Muscle layer of duodenum (tissue), 2 donors: Measurements from ENCODE around the gene NLGN1.

Experiments
- H3K27ac ChIP-seq: one replicate; pipeline ENCODE4 v1.7.0; 2013; ENCODE audit warnings: mild to moderate bottlenecking, low read length
- H3K27me3 ChIP-seq: one replicate; pipeline ENCODE4 v1.7.0; 2013; ENCODE audit warnings: low read depth, mild to moderate bottlenecking, control low read depth, low read length
- H3K36me3 ChIP-seq, 2 donors: one replicate each; pipeline ENCODE4 v1.7.0; 2013; ENCODE audit warnings: low read length in 2 of 2, control low read depth in 1 of 2, mild to moderate bottlenecking in 1 of 2; ENCODE audit not compliant: insufficient read depth in 2 of 2, control insufficient read depth in 1 of 2
- H3K4me1 ChIP-seq, 2 donors: one replicate each; pipeline ENCODE4 v1.7.0; 2013; ENCODE audit warnings: low read length in 2 of 2, mild to moderate bottlenecking in 2 of 2, control low read depth in 1 of 2, moderate library complexity in 1 of 2; ENCODE audit not compliant: insufficient read depth in 2 of 2, control insufficient read depth in 1 of 2
- H3K4me3 ChIP-seq, 2 donors: one replicate each; pipeline ENCODE4 v1.7.0; 2013; ENCODE audit warnings: low read length in 2 of 2, low read depth in 1 of 2, mild to moderate bottlenecking in 1 of 2
- H3K9me3 ChIP-seq, 2 donors: one replicate each; pipeline ENCODE4 v1.7.0; 2013; ENCODE audit warnings: low read length in 2 of 2, control low read depth in 1 of 2, mild to moderate bottlenecking in 1 of 2; ENCODE audit not compliant: control insufficient read depth in 1 of 2
- donor health status: healthy.

NLGN1 gene

DNA sequence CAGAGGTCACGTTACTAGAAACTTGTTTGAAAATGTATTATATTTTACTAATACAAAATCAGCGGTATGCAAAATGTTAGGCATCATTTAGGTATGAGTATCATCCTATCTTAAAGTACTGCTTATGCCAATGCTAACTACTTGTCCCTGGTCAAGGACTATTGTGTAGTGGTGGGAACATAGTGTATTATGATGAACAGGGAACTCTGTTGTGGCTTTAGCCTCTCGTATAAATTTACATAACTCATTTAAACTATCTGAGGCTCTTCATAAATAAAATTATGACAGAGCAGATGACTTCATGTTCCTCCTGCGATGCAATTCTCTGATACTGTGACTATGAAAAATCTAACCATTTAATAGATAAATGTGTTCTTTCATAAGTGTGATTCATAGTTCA lies 451.9 kb downstream of the NLGN1 start:
- Histone ChIP-seq H3K27ac (no peak overlapping the region), H3K4me1 (no peaks in the 10 kb centered on the region), H3K36me3 (no peaks in the 10 kb centered on the region), H3K27me3 (no peaks in the 10 kb centered on the region), H3K4me3 (no peak overlapping the region), H3K9me3 (no peaks in the 10 kb centered on the region)

DNA sequence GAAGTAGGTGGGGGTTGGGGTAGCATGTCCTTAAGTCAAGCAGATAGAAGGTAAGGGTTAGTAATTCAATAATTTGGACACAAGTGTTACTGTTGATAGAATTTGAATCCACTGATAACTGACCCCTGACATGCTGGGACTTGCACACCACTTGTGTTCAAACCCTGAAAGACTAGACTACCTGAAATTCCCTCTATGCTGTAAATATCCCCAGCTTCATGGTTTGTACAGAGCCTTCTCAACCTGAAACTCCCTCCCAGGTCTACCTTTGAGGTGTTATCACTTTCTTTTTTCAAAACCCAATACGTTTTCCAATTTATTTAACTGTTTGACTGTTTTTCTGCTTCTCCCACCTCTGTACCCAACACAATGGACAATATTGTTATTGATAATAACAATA lies 459.6 kb downstream of the NLGN1 start:
- Histone ChIP-seq H3K4me3 (no peak overlapping the region), H3K27ac (no peak overlapping the region), H3K36me3 (no peaks in the 10 kb centered on the region), H3K9me3 (no peaks in the 10 kb centered on the region), H3K27me3 (no peaks in the 10 kb centered on the region), H3K4me1 (no peaks in the 10 kb centered on the region)

DNA sequence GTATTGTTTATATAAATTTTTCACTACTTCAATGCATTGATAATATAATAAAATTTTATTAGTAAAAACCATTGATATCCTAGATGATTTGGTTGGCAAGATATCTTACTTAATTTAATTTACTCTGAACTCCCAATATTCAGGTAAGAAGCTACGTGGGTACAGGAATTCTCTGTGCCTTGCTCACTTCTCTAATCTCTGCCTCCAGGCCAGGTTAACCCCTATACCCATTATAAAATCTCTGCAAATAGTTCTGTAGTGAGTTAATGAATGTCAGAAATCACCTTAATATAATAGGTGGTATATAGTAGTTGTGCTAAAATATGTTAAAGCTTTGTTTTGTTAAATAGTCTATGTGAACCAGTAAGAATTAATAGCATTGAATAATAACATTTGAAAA lies 465.2 kb downstream of the NLGN1 start:
- Histone ChIP-seq H3K27ac (no peak overlapping the region), H3K9me3 (no peaks in the 10 kb centered on the region), H3K36me3 (no peaks in the 10 kb centered on the region), H3K27me3 (no peaks in the 10 kb centered on the region), H3K4me3 (no peak overlapping the region), H3K4me1 (no peaks in the 10 kb centered on the region)

DNA sequence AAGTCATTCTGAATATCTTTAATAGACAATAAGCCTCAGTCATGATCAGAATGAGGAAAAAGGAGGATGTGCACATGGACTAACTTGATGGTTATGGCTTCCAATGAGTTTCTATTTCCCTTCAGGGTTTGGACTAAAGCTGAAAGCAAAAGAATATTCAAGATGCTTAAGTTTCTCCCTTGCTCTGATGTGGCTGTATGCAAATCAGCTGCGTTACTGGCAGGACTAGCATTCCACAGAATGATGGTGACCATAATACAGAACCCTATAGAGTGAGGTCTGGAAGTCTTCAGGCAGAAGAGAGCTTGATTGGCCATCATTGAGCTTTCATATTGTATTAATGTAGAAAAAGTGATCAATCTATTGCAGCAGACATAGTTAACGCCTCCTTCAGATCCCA lies 466.0 kb downstream of the NLGN1 start:
- no peaks in the 10 kb centered on the region for H3K36me3 ChIP-seq
- H3K4me3 ChIP-seq = no peak overlapping the region
- H3K27ac ChIP-seq = no peak overlapping the region
- H3K4me1 ChIP-seq = no peaks in the 10 kb centered on the region
- H3K27me3 ChIP-seq = no peaks in the 10 kb centered on the region
- no peaks in the 10 kb centered on the region for H3K9me3 ChIP-seq

DNA sequence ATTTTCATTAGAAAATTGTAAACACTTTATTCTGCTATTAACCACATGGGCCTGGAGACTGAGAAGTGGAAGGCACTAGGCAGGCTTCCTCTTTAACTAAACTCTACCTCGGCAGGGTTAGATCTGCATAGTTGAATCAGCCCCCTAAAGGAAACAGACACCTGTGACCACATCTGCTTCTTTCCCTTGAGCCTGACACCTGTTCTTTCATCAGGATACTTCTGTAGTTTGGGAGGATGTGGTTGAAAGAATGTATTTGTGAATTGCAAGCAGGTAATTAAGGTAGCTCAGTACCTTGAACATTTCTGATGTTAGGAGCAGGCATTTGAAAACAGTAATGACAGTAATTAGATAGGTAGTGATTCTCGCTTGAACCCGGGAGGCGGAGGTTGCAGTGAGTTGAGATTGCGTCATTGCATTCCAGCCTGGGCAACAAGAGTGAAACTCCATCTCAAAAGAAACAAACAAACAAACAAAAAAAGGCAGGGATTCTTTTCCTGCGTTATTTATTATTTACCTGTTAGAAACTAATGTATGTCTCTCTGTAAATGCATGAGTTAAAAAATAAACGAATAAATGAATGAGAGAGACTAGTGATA lies 468.5 kb downstream of the NLGN1 start:
- H3K27me3 ChIP-seq = no peaks in the 10 kb centered on the region
- no peaks in the 10 kb centered on the region for H3K9me3 ChIP-seq
- H3K4me1 ChIP-seq = no peaks in the 10 kb centered on the region
- H3K27ac ChIP-seq = no peak overlapping the region
- H3K4me3 ChIP-seq = no peak overlapping the region
- H3K36me3 ChIP-seq = no peaks in the 10 kb centered on the region

DNA sequence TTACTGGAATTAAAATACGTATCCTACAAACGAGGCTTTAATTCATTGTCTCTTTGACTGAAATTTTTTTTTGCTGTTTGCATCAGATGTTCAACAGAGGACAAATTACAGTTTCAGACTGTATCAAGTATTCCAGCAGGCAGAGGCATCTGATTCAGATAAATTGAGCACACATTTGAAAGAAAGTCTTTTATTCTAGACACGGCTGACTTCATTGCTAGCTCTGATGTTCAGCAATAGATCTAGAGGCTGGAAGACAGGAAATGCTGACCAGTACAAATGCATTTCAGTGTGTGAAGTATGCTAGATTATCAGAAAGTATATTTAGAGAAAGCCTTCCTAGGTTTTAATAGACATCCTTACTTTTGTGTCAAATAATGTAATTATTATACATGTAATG lies 472.2 kb downstream of the NLGN1 start:
- no peaks in the 10 kb centered on the region for H3K4me1 ChIP-seq
- no peak overlapping the region for H3K4me3 ChIP-seq
- H3K36me3 ChIP-seq = no peaks in the 10 kb centered on the region
- no peaks in the 10 kb centered on the region for H3K9me3 ChIP-seq
- H3K27ac ChIP-seq = no peak overlapping the region
- H3K27me3 ChIP-seq = no peaks in the 10 kb centered on the region

DNA sequence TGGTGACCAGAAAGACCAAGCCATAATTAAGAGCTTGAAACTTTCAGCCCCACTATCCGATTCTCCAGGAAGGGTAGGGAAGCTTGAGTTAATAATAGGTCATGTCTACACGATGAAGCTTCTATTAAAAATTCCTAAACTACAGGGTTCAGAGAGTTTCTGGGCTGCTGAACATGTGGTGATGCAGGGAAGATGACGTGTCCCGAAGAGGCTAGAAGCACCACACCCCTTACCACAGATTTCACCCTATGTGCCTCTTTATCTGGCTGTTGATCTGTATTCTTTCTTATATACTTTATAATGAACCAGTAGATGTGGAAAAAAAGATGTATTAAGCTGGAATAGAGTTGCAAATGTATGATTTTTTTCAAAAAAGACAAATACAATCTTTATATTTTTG lies 473.4 kb downstream of the NLGN1 start:
- H3K9me3 ChIP-seq = no peaks in the 10 kb centered on the region
- no peak overlapping the region for H3K27ac ChIP-seq
- H3K4me1 ChIP-seq = no peaks in the 10 kb centered on the region
- H3K4me3 ChIP-seq = no peak overlapping the region
- no peaks in the 10 kb centered on the region for H3K36me3 ChIP-seq
- no peaks in the 10 kb centered on the region for H3K27me3 ChIP-seq

DNA sequence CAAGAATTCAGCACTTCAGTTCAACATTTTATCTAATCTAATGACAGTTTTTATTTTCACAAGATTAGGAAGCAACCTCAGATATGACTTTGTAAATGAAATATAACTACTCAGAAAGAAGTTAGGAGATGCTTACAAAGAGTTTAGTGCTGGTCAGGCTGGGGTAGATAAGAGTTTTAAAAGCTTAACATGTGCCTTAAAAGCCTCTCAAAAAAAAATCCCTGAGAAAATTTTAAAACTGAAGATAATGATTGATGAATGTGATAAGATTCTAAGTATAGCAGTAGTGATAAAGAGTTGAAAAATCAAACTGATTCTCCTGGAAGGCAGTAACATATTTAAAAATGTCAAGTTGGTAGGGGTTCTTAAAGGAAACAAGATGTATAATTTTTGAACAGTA lies 478.2 kb downstream of the NLGN1 start:
- Histone ChIP-seq H3K4me1 (no peaks in the 10 kb centered on the region), H3K27me3 (no peaks in the 10 kb centered on the region), H3K9me3 (no peaks in the 10 kb centered on the region), H3K4me3 (no peak overlapping the region), H3K36me3 (no peaks in the 10 kb centered on the region), H3K27ac (no peak overlapping the region)

DNA sequence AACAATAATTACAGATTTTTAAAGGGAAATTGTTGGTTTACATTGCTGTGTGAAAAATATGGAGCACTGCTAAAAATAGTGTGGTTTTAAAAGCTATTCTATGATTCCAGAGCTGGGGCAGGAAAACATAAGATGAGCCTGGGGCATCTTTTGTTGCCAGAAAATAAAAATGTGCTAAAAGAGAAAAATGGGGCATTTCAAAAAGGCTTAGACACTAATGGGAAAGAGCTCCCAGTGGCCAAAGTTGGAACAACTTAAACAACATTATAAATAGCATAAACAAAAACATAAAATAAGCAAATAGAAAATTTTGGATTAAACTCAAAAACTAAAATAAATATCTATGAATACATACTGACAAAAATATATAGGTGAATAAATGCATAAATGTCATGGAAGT lies 478.9 kb downstream of the NLGN1 start:
- Histone ChIP-seq H3K4me1 (no peaks in the 10 kb centered on the region), H3K36me3 (no peaks in the 10 kb centered on the region), H3K27ac (no peak overlapping the region), H3K4me3 (no peak overlapping the region), H3K27me3 (no peaks in the 10 kb centered on the region), H3K9me3 (peaks cover 0 to under 1% of the 10 kb centered on the region in 2 donors)

DNA sequence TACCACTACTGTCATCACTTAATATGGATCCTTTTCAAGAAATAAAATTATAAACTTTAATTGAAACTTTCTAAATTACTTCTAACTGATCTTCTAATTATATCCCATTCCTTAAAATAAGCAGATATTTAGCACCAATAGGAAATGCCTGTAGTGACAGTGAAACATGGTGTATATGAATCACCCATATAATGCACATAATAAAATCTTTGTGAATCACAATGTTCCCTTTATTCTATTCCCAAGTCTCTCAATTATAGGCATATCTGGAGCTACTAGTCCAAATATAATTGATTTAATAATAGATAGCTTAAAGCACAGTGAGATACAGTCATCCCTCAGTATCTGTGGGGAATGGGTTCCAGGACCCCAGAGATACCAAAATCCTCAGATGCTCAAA lies 490.3 kb downstream of the NLGN1 start:
- no peak overlapping the region for H3K27ac ChIP-seq
- H3K27me3 ChIP-seq = no peaks in the 10 kb centered on the region
- no peak overlapping the region for H3K4me3 ChIP-seq
- no peaks in the 10 kb centered on the region for H3K9me3 ChIP-seq
- H3K36me3 ChIP-seq = no peaks in the 10 kb centered on the region
- H3K4me1 ChIP-seq = peaks cover 0 to 6% of the 10 kb centered on the region in 2 donors

DNA sequence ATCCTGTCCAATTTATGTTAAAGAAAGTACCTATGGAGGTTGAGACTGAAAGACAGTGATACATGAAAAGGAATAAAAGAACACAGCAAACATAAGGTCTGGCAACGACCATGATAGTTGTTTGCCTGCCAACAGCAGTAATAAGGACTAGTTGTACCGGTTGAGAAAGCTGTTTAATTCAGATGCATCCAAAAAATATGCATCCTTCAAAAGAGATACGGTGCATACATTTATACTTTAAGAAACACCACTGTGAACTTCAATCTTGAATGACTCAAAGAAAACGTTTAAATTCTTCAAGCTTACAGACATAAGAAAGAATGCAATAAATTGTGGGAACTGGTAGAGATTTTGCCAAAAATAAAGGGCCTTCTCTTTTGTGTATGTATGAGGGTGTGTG lies 492.1 kb downstream of the NLGN1 start:
- Histone ChIP-seq H3K27me3 (no peaks in the 10 kb centered on the region), H3K9me3 (no peaks in the 10 kb centered on the region), H3K4me1 (peaks cover 0 to 6% of the 10 kb centered on the region in 2 donors), H3K27ac (no peak overlapping the region), H3K36me3 (no peaks in the 10 kb centered on the region), H3K4me3 (no peak overlapping the region)

DNA sequence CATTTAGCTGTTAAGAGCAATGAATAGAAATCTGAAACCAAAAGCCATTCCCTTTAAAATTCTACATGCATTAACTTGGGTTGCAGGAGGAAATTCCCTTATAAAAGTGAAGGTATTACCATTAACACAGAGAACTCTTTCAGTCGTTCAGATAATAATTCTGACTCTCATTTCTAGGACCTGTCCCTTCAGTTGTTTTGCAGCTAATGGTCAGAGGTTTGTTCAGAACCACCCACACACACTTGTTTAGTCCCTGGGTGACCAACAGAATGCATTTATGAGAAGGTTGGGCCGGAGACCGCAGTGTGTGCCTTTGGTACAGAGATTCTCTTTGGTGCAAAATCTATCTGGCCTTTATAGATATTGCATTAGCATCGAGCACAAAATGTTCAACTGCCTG lies 492.5 kb downstream of the NLGN1 start:
- H3K36me3 ChIP-seq = no peaks in the 10 kb centered on the region
- no peaks in the 10 kb centered on the region for H3K27me3 ChIP-seq
- H3K9me3 ChIP-seq = no peaks in the 10 kb centered on the region
- no peak overlapping the region for H3K4me3 ChIP-seq
- peaks cover 0 to 6% of the 10 kb centered on the region in 2 donors for H3K4me1 ChIP-seq
- H3K27ac ChIP-seq = no peak overlapping the region
